AG04450 (cell line): ENCODE measurements around the gene PACS2. TPM values are rescaled to one million over a fixed set of nuclear protein-coding genes. Genes with fewer than 3 reads are reported as not detected.
"Not testable (repeated sequence)": the region's sequence is repeated elsewhere in the genome, so short reads cannot be mapped to it uniquely, and the experiment has no call there.

Source experiments
- CTCF ChIA-PET: fragments of 300-600, 350-600 bp; formaldehyde crosslinking; extraction: SDS; loops from one replicate; lab custom pipeline; 2022; ENCODE audit warnings: antibody characterized with exemption, inconsistent platforms; lab: Charles Lee
- POLR2A ChIA-PET: fragments of 350-600 bp; formaldehyde crosslinking; extraction: SDS; loops from one replicate; lab custom pipeline; 2021; ENCODE audit warnings: antibody characterized with exemption, inconsistent platforms; lab: Yijun Ruan, JAX
- DNase-seq: peaks from one replicate; pipeline ENCODE4 v3.0.0-alpha.2; 2011; ENCODE audit warnings: low read depth, low spot score
- H3K27ac ChIP-seq: one replicate; pipeline ENCODE4 v1.5.1; 2012; ENCODE audit warnings: low read depth, low read length, control low read depth
- H3K27me3 ChIP-seq: one replicate; pipeline ENCODE4 v1.6.0; 2012; ENCODE audit warnings: low read length; ENCODE audit not compliant: control insufficient read depth, insufficient read depth
- H3K4me3 ChIP-seq: 2 replicates; pipeline ENCODE4 v1.5.1; 2011; ENCODE audit warnings: mild to moderate bottlenecking, low read depth, low read length, control low read depth
- H3K9me3 ChIP-seq: 2 replicates; pipeline ENCODE4 v1.5.1; 2012; ENCODE audit warnings: low read length; ENCODE audit not compliant: control insufficient read depth, insufficient read depth
- polyA plus RNA-seq: library from polyadenylated mRNA; depleted of rRNA; stranded (reverse); fragments of >200 nt; gene quantifications from 2 replicates; pipeline ENCODE4 v1.2.3, GENCODE V29; 2011
- TF ChIP-seq, protein P1 (sequence below): IDR thresholded peaks from 2 replicates; pipeline ENCODE4 v1.5.1; 2011; ENCODE audit warnings: low read depth, low read length, control low read depth, inconsistent platforms

PACS2 gene
- polyA plus RNA-seq, 1 experiment = 13.0 TPM

DNA sequence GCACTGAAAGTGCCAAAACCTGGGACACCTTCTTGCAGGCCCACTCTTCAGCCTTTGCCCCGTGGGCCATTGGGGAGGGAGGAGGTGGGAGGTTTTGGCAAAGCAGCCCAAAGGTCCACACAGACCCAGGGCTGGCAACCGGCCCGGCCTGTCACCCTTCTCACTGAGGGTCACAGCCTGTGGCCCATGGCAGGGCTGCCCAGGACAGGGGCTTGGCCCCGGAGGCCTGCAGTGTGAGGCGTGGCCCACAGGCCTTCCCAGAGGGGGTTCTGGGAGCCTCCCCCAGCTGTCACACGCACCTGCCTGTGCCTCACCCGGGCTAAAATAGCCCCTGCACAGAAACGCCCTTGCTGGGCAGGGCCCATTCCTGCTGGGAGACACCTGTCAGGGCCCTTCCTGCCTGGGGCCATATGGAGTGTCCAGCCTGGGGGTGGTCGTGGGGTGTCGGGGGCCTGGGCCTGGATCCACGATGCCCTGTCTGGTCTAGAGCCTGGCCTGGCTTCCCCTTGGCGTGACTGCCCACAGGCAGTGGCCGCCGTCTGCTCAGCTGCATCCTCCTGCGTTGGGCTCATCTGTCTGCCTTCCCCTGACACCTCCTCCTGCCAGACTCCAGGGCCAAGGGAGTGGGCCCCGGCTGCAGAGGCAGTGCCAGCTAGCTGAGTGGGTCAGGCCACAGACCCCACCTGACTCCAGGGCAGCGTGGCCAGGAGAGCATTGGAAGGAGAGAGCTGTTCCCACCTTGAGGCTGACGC is 19.2 kb downstream of the PACS2 start:
- ChIA-PET POLR2A (no interaction called here), CTCF (no interaction called here)
- no peaks in the 10 kb centered on the region; the same call in 1 of the 2 replicates for H3K9me3 ChIP-seq
- H3K4me3 ChIP-seq = no peak overlapping the region
- no peaks in the 10 kb centered on the region for H3K27me3 ChIP-seq
- H3K27ac ChIP-seq = no peak overlapping the region
- DNase-seq = no peak
- TF ChIP-seq, protein P1, sequence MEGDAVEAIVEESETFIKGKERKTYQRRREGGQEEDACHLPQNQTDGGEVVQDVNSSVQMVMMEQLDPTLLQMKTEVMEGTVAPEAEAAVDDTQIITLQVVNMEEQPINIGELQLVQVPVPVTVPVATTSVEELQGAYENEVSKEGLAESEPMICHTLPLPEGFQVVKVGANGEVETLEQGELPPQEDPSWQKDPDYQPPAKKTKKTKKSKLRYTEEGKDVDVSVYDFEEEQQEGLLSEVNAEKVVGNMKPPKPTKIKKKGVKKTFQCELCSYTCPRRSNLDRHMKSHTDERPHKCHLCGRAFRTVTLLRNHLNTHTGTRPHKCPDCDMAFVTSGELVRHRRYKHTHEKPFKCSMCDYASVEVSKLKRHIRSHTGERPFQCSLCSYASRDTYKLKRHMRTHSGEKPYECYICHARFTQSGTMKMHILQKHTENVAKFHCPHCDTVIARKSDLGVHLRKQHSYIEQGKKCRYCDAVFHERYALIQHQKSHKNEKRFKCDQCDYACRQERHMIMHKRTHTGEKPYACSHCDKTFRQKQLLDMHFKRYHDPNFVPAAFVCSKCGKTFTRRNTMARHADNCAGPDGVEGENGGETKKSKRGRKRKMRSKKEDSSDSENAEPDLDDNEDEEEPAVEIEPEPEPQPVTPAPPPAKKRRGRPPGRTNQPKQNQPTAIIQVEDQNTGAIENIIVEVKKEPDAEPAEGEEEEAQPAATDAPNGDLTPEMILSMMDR = no peak

DNA sequence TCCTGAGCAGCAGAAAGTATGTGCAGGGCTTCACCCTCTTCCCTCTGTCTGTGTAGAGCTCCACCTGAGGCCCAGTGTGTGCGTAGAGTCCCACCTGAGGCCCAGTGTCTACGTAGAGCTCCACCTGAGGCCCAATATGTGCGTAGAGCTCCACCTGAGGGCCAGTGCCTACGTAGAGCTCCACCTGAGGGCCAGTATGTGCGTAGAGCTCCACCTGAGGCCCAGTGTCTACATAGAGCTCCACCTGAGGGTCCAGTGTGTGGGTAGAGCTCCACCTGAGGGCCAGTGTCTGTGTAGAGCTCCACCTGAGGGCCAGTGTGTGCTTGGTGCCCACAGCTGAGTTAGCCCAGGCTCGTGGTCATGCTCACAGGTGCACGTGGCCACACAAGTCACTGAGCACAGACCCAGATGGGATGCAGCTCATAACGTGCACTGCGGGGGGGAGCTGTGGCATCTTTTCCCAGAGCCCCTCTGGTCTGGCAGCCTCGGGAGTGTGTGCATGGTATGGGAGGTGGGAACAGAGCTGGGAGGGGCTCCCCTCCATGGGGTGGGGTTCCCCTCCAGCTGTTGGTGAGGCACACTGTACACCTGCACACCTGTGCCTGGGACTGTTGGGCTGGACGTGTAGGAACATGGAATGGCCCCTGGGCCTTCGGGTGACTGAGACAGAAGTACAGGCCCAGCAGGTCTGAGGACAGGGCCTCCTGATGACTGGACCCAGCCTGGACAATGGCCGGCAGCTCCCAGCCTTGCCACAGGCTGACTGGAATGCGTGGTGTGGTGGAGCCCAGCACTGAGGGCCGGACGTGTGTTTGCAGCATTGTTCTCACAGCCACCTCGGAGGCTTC is 20.1 kb downstream of the PACS2 start:
- no peaks in the 10 kb centered on the region for H3K27me3 ChIP-seq
- ChIA-PET CTCF (no interaction called here), POLR2A (no interaction called here)
- no peak overlapping the region for H3K4me3 ChIP-seq
- TF ChIP-seq, protein P1 = no peak
- no peak for DNase-seq
- no peaks in the 10 kb centered on the region; the same call in 1 of the 2 replicates for H3K9me3 ChIP-seq
- no peak overlapping the region for H3K27ac ChIP-seq

DNA sequence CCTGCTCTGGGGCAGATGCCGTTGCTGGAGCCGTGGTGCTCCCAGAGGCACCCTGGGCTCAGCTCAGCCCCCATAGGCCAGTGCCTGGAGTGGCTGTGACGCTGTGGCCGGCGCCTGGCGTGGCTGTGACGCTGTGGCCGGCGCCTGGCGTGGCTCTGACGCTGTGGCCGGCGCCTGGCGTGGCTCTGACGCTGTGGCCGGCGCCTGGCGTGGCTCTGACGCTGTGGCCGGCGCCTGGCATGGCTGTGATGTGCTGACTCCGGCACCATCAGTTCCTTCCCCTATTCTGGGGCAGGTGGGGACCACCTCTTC is 20.6 kb downstream of the PACS2 start:
- H3K4me3 ChIP-seq, H3K9me3 ChIP-seq, POLR2A ChIA-PET, H3K27ac ChIP-seq, DNase-seq, CTCF ChIA-PET, H3K27me3 ChIP-seq: not testable (repeated sequence)

DNA sequence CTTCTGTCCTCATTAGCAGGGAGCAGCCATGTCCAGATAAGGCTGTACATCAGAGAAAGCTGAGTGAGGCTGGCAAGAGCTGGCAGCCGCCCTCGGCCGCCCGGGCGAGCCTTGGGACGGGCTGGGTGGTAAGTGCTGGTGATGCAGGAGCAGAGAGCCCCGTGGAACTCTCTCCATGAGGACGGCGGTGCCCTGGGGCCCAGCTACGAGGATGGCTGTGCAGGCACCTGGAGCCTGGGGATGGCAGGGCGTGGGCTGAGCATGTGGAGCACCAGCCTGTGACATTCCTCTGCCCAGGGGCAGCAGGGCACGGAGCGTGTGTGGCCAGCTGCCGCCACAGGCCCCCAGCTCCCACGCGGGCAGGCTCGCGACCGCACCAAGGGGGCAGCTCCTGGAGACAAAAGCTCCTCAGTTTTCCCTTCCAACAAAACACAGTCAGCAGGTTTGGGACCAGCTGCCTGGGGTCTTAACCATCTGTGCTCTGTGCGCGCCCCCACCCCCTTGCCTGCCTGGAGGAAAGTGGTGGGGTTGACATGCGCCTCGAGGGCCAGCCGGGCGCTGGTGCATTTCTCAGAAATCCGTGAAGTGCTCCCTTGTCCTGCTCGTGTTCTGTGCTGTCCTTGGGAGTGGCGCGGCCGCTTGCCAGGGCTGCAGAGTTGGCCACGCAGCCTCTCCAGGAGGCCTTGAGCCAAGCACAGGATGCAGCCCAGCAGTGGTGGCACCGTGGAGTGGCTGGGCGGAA is 21.4 kb downstream of the PACS2 start:
- DNase-seq = no peak
- CTCF ChIA-PET = no interaction called here
- Histone ChIP-seq H3K9me3 (no peaks in the 10 kb centered on the region; the same call in 1 of the 2 replicates), H3K27me3 (no peaks in the 10 kb centered on the region), H3K4me3 (no peak overlapping the region), H3K27ac (no peak overlapping the region)
- POLR2A ChIA-PET = no interaction called here
- TF ChIP-seq, protein P1 = no peak

DNA sequence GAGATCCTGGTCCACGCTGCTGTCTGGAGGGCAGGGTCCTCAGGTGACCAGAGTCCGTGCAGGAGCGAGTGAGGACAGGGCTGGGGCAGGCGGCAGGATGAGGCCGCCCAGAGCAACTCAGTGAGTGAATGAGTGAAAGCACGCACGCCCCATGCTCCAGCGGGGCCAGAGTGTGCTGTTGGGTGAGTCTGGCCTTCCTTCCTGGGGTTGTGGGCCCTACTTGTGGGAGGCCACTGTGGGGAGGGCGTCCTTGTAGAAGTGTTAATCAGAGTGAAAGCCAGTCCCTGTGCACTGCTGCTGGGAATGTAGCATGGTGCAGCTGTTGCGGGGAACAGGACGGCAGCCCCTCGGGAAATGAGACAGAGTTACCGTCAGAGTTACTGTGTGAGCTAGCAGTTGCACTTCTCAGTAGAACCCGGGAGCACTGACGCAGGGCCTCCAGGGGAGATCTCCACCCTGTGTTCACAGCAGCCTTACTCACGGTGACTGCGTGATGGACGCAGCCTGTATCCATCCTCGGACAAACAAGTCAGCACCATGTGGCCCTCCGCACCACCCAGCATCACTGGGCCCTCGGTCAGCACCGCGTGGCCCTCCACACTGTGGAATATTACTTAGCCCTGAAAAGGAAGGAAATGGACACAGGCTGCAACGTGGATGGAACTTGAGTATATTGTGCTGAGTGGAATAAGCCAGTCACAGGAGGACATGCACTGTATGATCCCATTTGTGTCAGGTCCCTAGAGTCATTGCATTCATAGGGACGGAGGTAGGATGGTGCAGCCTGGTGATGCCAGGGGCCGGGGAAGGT is 22.1 kb downstream of the PACS2 start:
- H3K4me3 ChIP-seq = no peak overlapping the region
- ChIA-PET POLR2A (no interaction called here), CTCF (no interaction called here)
- no peaks in the 10 kb centered on the region for H3K27me3 ChIP-seq
- TF ChIP-seq, protein P1 = no peak
- H3K27ac ChIP-seq = no peak overlapping the region
- H3K9me3 ChIP-seq = no peaks in the 10 kb centered on the region; the same call in 1 of the 2 replicates
- no peak for DNase-seq
